CD4-positive, alpha-beta T cell (primary cell): ENCODE measurements around the gene TUT1. TPM values are rescaled to one million over a fixed set of nuclear protein-coding genes. Genes with fewer than 3 reads are reported as not detected.

Experiments
- ATAC-seq: fragments of 200-7000 bp; cut with Tn5 transposase; one replicate; pipeline ENCODE4 v1.10.0; 2022; ENCODE audit warnings: mild to moderate bottlenecking; ENCODE audit not compliant: poor library complexity
- CTCF ChIA-PET: fragments of 350-600 bp; sonication (Branson Sonifier 250); formaldehyde crosslinking; loops from one replicate; lab custom pipeline; 2021; ENCODE audit warnings: antibody characterized with exemption, inconsistent platforms; lab: Charles Lee
- POLR2A ChIA-PET: fragments of 350-600 bp; sonication (Branson Sonifier 250); formaldehyde crosslinking; loops from one replicate; lab custom pipeline; 2021; ENCODE audit warnings: antibody characterized with exemption, inconsistent platforms; lab: Charles Lee
- DNase-seq, 14 experiments: peaks; one replicate each; pipeline ENCODE4 v3.0.0-alpha.2; 2013 to 2020; ENCODE audit warnings: mixed read lengths in 2 of 14
- H3K27ac ChIP-seq, 2 donors: one replicate each; pipeline versions ENCODE4 v1.5.1 to v1.7.0; 2013; ENCODE audit warnings: low read length in 2 of 2, low read depth in 1 of 2, mild to moderate bottlenecking in 1 of 2
- H3K27me3 ChIP-seq, 2 experiments: 1 replicate in 1 of 2; 2 replicates in 1 of 2; pipeline versions ENCODE4 v1.6.1 to v1.7.0; 2013; ENCODE audit warnings: low read length in 2 of 2, control low read depth in 1 of 2, mild to moderate bottlenecking in 1 of 2, moderate library complexity in 1 of 2; ENCODE audit not compliant: insufficient read depth in 2 of 2, control insufficient read depth in 1 of 2
- H3K36me3 ChIP-seq: one replicate; pipeline ENCODE4 v1.6.1; 2013; ENCODE audit warnings: low read length, control low read depth; ENCODE audit not compliant: insufficient read depth
- H3K4me1 ChIP-seq: one replicate; pipeline ENCODE4 v1.6.1; 2013; ENCODE audit warnings: low read length, control low read depth; ENCODE audit not compliant: insufficient read depth
- H3K4me3 ChIP-seq: one replicate; pipeline ENCODE4 v1.5.1; 2013; ENCODE audit warnings: mild to moderate bottlenecking, low read length, moderate library complexity
- H3K9me3 ChIP-seq, 2 experiments: 1 replicate in 1 of 2; 2 replicates in 1 of 2; pipeline versions ENCODE4 v1.6.1 to v1.7.0; 2013; ENCODE audit warnings: low read length in 2 of 2, mild to moderate bottlenecking in 2 of 2, control low read depth in 1 of 2, moderate library complexity in 1 of 2; ENCODE audit not compliant: control insufficient read depth in 1 of 2, insufficient read depth in 1 of 2
- H3K27ac Mint-ChIP-seq: one replicate; pipeline ENCODE4 v1.8.0; 2020; ENCODE audit warnings: mixed read lengths
- H3K27me3 Mint-ChIP-seq: one replicate; pipeline ENCODE4 v1.8.0; 2021; ENCODE audit warnings: mixed read lengths
- H3K36me3 Mint-ChIP-seq: one replicate; pipeline ENCODE4 v1.8.0; 2021; ENCODE audit warnings: low read depth, mixed read lengths
- H3K4me1 Mint-ChIP-seq: one replicate; pipeline ENCODE4 v1.8.0; 2021; ENCODE audit warnings: low read depth, mixed read lengths
- H3K4me3 Mint-ChIP-seq: one replicate; pipeline ENCODE4 v1.8.0; 2020; ENCODE audit warnings: mild to moderate bottlenecking, mixed read lengths
- H3K9me3 Mint-ChIP-seq: one replicate; pipeline ENCODE4 v1.8.0; 2020; ENCODE audit warnings: mixed read lengths
- intact Hi-C, 2 experiments: fragments of 100-400 bp; cut with DNase I in 1 of 2; cut with micrococcal nuclease in 1 of 2; formaldehyde crosslinking; loops; one replicate each; pipeline versions ENCODE4 v1.15.1 to v1.9.0; 2023 to 2025; cut with DNase I, micrococcal nuclease
- total RNA-seq, 174 experiments: library from RNA in 2 of 174; stranded (reverse) in 2 of 174; gene quantifications; one replicate each; pipeline ENCODE4 v1.2.3 and lab custom pipeline; 2021 to 2026
- TF ChIP-seq, protein P1 (sequence below): fragments of 200-600 bp; IDR thresholded peaks from one replicate; pipeline ENCODE4 v1.8.0; 2022; ENCODE audit warnings: antibody characterized with exemption, mild to moderate bottlenecking

TUT1 gene
- total RNA-seq, 2 experiments from 2014 or later = 25.5 to 26.2 TPM

DNA sequence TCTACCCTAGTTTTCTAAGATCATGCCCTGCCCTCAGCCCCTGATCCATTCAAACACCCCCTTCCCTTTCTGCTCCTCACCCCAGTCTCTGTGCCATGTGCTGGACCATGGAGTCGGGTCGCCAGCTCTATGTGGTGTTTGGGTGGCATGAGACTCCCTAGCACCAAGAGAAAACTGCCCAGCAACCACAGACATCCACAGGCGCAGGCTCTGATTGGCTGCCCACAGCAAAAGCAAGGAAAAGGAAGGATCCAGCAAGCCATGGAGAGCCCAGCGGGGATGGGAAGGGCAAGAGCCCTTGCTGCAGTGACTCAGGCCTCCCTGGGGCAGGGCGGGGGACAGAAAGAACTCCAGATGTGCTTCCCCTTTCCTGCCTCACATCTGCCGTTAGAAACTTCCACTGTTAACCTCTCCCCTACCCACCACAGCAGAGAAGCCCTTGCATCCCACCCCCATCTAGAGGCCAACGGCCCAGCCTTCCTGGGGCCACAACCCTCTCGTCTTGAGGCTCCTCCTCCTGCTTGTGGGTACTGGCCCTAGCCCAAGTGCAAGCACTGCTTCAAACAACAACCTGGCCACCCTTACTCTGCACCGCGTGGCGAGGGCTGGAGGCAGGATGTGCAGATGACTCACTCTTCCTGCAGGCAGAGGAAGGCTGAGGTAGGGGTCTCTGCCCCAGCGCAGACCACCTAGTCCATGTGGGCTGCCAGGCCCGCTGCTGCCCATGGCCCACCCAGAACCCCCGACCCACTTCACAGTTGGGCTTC is 35.0 kb downstream of the TUT1 start:
- no peaks in the 10 kb centered on the region for H3K27me3 Mint-ChIP-seq
- DNase-seq (peak; percentile 72 to 94 (median 83)), ATAC-seq (peak; percentile 46)
- peak overlapping the region; percentile 84 for H3K4me3 Mint-ChIP-seq
- peaks cover 37% of the 10 kb centered on the region for H3K36me3 Mint-ChIP-seq
- Histone ChIP-seq H3K27ac (peak overlapping the region; percentile 96 to 97), H3K9me3 (no peaks in the 10 kb centered on the region), H3K4me3 (peak overlapping the region; percentile 49), H3K4me1 (peaks cover 95% of the 10 kb centered on the region), H3K36me3 (peaks cover 21% of the 10 kb centered on the region), H3K27me3 (no peaks in the 10 kb centered on the region)
- H3K9me3 Mint-ChIP-seq = no peaks in the 10 kb centered on the region
- H3K27ac Mint-ChIP-seq = peak overlapping the region; percentile 95
- ChIA-PET CTCF (interaction anchor here (11.6 to 12.2 kb wide), 2 partner anchors 14 to 132 kb away, joined by 92 to 251 read pairs; partner anchors contain the start of gene AHNAK), POLR2A (interaction anchor here (0.7 to 6.6 kb wide), 25 partner anchors 12 to 588 kb away, joined by 3 to 122 read pairs (median 5); partner anchors contain the start of genes AHNAK, B3GAT3, C11orf98 and CSKMT)
- TF ChIP-seq, protein P1, sequence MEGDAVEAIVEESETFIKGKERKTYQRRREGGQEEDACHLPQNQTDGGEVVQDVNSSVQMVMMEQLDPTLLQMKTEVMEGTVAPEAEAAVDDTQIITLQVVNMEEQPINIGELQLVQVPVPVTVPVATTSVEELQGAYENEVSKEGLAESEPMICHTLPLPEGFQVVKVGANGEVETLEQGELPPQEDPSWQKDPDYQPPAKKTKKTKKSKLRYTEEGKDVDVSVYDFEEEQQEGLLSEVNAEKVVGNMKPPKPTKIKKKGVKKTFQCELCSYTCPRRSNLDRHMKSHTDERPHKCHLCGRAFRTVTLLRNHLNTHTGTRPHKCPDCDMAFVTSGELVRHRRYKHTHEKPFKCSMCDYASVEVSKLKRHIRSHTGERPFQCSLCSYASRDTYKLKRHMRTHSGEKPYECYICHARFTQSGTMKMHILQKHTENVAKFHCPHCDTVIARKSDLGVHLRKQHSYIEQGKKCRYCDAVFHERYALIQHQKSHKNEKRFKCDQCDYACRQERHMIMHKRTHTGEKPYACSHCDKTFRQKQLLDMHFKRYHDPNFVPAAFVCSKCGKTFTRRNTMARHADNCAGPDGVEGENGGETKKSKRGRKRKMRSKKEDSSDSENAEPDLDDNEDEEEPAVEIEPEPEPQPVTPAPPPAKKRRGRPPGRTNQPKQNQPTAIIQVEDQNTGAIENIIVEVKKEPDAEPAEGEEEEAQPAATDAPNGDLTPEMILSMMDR = no peak
- peaks cover 84% of the 10 kb centered on the region for H3K4me1 Mint-ChIP-seq
- intact Hi-C loops = loop anchor here in 1 of 2 experiments (5.0 kb wide), 1 partner anchor 36 kb away; the partner anchor contains the start of gene TUT1

- TF ChIP-seq, protein P1 = no peak
- Histone ChIP-seq H3K9me3 (no peaks in the 10 kb centered on the region), H3K27ac (peak overlapping the region; percentile 96 to 97), H3K27me3 (no peaks in the 10 kb centered on the region), H3K4me1 (peaks cover 99% of the 10 kb centered on the region), H3K36me3 (peaks cover 21% of the 10 kb centered on the region), H3K4me3 (peak overlapping the region; percentile 49)
- Mint-ChIP-seq H3K27ac (peak overlapping the region; percentile 95), H3K4me3 (peak overlapping the region; percentile 84), H3K4me1 (peaks cover 87% of the 10 kb centered on the region), H3K36me3 (peaks cover 32% of the 10 kb centered on the region), H3K9me3 (no peaks in the 10 kb centered on the region), H3K27me3 (no peaks in the 10 kb centered on the region)
- peak; percentile 44 for ATAC-seq
- ChIA-PET CTCF (interaction anchor here (11.6 to 12.2 kb wide), 2 partner anchors 13 to 131 kb away, joined by 92 to 251 read pairs; partner anchors contain the start of gene AHNAK), POLR2A (interaction anchor here (0.6 to 6.6 kb wide), 15 partner anchors 11 to 587 kb away, joined by 3 to 122 read pairs (median 5); partner anchors contain the start of genes AHNAK, B3GAT3, C11orf98 and CSKMT)
- DNase-seq = peak in 12 of 14 experiments; percentile 37 to 96 (median 52)
- intact Hi-C loops = loop anchor here in 1 of 2 experiments (1.0 to 5.0 kb wide), 2 partner anchors 9 to 37 kb away; partner anchors contain the start of genes AHNAK and TUT1
These were observed 35.7 kb downstream of the TUT1 start for GRCh38 chr11:62555464-62556107.
